Hypothalamus (tissue), 51 donors: ENCODE data around the gene MKNK1.

ENCODE experiments used
- DNase-seq, 51 donors: peaks; one replicate each; lab custom pipeline; 2025; lab: John Stamatoyannopoulos, UW

The MKNK1 gene

DNA sequence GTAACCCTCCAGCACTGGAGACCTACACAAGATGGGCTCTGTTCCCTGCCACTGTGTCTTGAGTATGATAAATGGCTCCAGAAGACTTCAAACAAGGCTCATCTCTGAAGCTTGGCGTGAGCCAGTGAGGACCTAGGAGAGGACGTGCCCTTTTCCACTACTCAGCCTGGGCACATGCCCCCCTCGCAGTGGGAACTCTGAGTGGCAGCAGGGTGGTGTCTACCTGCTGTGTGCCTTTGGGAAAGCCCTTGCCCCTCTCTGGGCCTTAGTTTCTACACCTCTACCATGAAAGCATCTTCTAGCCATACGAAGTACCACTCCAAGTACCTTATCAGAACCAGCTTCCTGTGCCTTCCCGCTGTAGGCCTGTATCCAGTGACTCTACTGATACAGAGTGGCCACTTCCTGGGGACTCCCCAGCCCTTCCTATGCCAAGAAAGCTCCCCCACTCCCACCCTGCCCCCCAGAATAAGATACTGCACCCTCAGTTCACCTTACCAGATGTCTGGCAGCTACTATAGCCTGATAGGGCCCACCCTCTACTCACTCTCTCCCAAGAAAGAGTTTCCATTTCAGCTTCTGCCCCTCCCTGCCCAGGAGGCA, 15.7 kb upstream of the MKNK1 start:
- no peak for DNase-seq

DNA sequence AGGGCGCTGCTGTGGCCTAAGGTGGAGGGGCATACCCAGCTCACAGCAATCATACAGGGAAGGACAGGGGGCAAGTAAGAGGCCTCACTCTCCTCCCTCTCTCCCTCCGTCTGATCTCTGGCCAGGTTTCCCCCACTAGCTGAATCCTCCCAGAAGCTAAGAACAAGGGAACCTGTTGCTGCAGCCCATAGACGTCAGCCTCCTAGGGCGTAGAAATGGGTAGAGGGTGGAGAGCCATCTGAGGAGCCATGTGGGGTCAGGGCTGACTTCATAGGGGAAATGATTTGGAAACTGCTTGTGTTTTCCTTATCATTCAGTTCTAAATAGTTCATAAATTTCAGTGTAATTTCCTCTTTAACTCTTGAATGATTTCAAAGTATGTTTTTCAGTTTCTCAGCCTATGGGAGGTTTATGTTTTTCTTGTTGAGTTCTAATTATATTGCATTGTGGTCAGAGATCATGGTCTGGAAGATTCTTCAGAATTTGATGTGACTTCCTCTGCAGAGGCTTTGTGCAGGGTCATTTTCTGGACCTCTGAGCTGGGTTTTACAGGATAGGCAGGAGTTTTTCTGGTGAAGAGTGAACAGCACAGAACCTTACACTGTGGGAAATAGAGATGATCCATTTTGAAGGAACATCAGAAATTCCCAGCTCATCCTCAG, 14.8 kb upstream of the MKNK1 start:
- no peak for DNase-seq

GRCh38 chr1:46617833-46618232, 13.8 kb upstream of the MKNK1 start:
- DNase-seq, result no peak

- no peak for DNase-seq
Measured at GRCh38 chr1:46617108-46617800, 13.2 kb upstream of the MKNK1 start.

GRCh38 chr1:46616277-46617107, 12.4 kb upstream of the MKNK1 start, which contains the start of gene MOB3C:
Gene MOB3C (minus strand): TSS chr1:46616811. CDS start chr1:46613321, 3,490 bp downstream.
- peak in 47 of 51 donors; percentile 20 to 85 (median 61) for DNase-seq

DNA sequence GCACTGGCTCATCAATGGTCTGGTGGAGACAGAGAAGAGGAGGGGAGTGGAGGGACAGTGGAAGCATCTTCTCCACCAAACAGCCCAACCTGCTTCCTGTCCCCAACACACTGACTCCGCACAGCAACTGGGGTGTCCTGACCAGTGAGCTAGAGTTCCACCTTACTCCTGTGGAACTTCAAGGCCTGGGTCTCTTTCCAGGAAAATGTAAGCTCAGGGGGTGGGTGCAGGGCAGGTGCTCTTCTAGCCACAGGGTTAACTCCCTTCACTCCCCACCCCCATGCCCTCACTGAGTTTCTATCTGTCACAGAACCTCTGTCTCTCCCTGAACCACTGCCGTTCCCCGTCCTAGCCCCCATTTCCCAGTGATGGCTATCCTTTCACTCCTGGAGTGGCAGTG, 11.7 kb upstream of the MKNK1 start:
- no peak for DNase-seq

DNA sequence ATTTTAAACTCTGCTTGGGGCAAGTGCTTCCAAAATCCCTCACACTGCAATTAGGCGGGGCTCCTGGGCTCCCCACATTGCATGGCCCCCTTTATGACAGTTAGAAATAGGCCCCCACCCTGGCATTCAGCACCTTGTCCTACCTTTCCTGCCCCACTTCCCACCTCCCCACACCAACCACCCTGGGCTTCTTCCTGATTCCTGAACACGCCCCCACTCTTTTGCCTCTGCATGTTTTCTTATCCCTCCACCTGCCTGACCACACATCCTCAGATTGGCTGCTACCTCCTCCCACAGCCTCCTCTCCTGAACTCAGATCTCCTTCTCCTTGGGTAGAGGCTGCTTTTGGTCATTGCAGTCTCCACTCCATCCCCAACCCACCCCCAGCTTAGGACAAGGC, 11.0 kb upstream of the MKNK1 start:
- no peak for DNase-seq

DNA sequence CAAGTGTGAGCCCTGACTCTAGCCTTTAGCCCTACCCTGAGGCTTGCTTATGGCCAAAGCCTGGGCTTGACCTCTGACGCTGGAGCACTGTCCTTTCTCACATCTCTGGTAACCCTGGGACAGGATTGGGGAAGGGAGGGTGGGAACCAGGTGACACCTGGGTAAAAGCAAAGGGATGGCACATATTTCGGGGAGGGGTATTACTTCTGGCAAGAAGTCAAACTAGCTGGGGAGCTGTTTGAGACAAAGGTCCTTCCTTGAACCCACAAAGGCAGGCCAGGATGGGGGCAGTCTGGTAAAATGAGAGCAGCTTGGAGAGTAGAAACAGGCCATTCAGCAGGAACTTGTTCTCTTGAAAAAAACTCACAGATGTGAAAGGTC, 10.5 kb upstream of the MKNK1 start:
- DNase-seq, result no peak

- DNase-seq, result peak in 47 of 51 donors; percentile 14 to 79 (median 51)
Measured at GRCh38 chr1:46613661-46614603, 9.9 kb upstream of the MKNK1 start.

DNA sequence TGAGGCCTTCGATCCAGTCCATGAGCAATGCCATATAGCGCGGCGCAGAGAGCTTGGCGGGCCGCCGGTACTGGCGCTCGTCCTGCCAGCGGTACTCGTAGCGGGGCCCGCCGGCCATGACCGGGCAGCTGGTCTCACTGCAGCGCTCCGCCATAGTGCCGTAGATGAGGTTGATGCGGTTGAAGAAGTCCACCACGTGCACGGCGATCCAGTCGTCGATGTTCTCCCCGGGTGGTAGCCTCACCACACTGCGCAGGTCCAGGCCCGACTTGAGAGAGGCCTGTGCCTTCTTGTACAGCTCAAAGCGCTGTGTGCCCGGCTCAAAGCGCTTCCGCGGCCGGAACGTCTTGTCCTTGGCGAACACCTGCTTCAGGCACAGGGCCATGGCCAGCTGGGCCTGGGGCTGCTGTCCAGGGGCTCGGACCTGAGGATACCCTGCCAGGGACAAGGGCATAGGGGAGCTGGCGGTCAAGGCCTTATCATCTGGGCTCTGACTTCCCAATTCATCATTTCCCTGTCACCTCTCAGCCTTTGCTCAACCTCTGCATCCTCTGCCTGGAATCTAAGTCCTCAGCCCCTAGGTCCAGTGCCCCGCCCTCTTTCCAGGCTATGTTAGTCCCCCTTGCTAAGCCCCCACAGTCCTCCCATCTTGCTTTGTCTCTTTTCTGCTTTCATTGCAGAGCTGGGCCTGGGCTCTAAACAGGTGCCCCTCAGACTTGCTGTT, 9.0 kb upstream of the MKNK1 start:
- DNase-seq, result peak in 3 of 51 donors; percentile 7 to 19 (median 13)

- DNase-seq, result no peak
Measured at GRCh38 chr1:46611691-46612221, 7.7 kb upstream of the MKNK1 start.

GRCh38 chr1:46607345-46608130, 3.5 kb upstream of the MKNK1 start:
- DNase-seq, result peak in 9 of 51 donors; percentile 10 to 42 (median 19)

- no peak for DNase-seq
Measured at GRCh38 chr1:46606255-46606965, 2.3 kb upstream of the MKNK1 start.

DNA sequence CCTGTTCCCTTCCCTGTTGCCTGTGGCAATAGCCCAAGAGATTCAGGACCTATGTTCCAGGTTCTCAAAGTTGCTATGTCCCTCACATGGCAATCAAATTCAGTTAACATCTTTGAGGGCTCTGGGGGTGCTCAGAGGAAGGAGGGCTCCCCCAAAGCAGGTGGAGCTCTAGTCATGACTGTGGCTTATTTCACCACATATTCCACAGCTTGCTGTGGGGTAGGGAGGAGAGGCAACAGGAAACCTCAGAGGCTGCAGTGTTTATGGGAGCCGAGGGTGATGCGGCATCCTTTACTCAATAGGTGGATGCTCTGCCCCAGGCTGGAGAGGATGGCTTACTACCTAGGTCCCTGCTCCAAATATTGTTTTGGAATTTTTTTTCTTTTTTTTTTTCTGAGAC, 1.2 kb upstream of the MKNK1 start:
- no peak for DNase-seq

- DNase-seq, result peak in 1 of 51 donors; percentile 53
Measured at GRCh38 chr1:46603481-46603857, 599 bp downstream of the MKNK1 start.

GRCh38 chr1:46601257-46602007, 2.6 kb downstream of the MKNK1 start:
- no peak for DNase-seq
